ENCODE results near the gene RELT. TPM values are rescaled to one million over a fixed set of nuclear protein-coding genes. Genes with fewer than 3 reads are reported as not detected.
A peak's percentile ranks its signal among the peaks of the same experiment; 100 is the strongest.

Gene RELT
- total and polyA plus RNA-seq, 9 of the 15 experiments (the other 6 are each of a cell fraction or from before 2014, with no cell fraction given), result 1.1 to 20.2 (median 7.4) TPM

GRCh38 chr11:73376803-73377629 lies 817 bp downstream of the RELT start (continued):
- no peak for TF ChIP-seq ZNF512 (tag; IDR thresholded peaks at IDR 0.05)
- TF ChIP-seq TOE1 (IDR thresholded peaks at IDR 0.05; ENCODE audit: borderline replicate concordance), result peak; percentile 78
- no peak for TF ChIP-seq TOE1 (CRISPR knock-in tag; IDR thresholded peaks at IDR 0.05; ENCODE audit: borderline replicate concordance, low read depth)
- TF ChIP-seq KDM5B (IDR thresholded peaks at IDR 0.05; ENCODE audit: insufficient replicate concordance, low read depth, low read length), result peak; percentile 53
- peak; percentile 69; the same call in 1 of the 2 replicates for TF ChIP-seq TRIM25 (IDR thresholded peaks at IDR 0.05; ENCODE audit: borderline replicate concordance)
- no peak for TF ChIP-seq LCOR (CRISPR knock-in tag; IDR thresholded peaks at IDR 0.05)
- peak; percentile 37 for TF ChIP-seq BRD9 (IDR thresholded peaks at IDR 0.05; ENCODE audit: low read depth, partially characterized antibody)
- TF ChIP-seq CCNT2 (IDR thresholded peaks at IDR 0.05; ENCODE audit: borderline replicate concordance, extremely low read depth, insufficient read length, low read depth, low read length), result peak; percentile 24
- TF ChIP-seq ZNF707 (CRISPR knock-in tag; conservative IDR thresholded peaks at IDR 0.05), result no peak
- peak; percentile 90 for TF ChIP-seq BCOR (IDR thresholded peaks at IDR 0.05)
- TF ChIP-seq GATA2 (CRISPR knock-in tag; IDR thresholded peaks at IDR 0.05), result no peak
- TF ChIP-seq E2F4 (CRISPR knock-in tag; IDR thresholded peaks at IDR 0.05; ENCODE audit: low read depth), result 0 out of 2 replicates have a peak, but pooled peaks have one; percentile 13
- no peak for TF ChIP-seq ZNF134 (CRISPR knock-in tag; conservative IDR thresholded peaks at IDR 0.05)
- peak; percentile 43 to 66; a peak in 3 of 4 replicates for TF ChIP-seq RCOR1 (IDR thresholded peaks at IDR 0.05; ENCODE audit: borderline replicate concordance in 1 of 2, low read depth in 2 of 2, low read length in 2 of 2)
- no peak for TF ChIP-seq SIRT6 (IDR thresholded peaks at IDR 0.05; ENCODE audit: low read depth, low read length)
- TF ChIP-seq CCAR2 (IDR thresholded peaks at IDR 0.05; ENCODE audit: low read depth, low read length), result no peak
- TF ChIP-seq CTBP1 (IDR thresholded peaks at IDR 0.05; ENCODE audit: borderline replicate concordance), result peak; percentile 88
- peak; percentile 70 for TF ChIP-seq MAX (CRISPR knock-in tag; IDR thresholded peaks at IDR 0.05)
- TF ChIP-seq NKRF (IDR thresholded peaks at IDR 0.05; ENCODE audit: borderline replicate concordance), result peak; percentile 81
- peak in 1 of 2 experiments; percentile 17; a peak in 1 of 4 replicates for TF ChIP-seq MAZ (CRISPR knock-in tag; conservative IDR thresholded peaks at IDR 0.05 in 1 of 2, IDR thresholded peaks at IDR 0.05 in 1 of 2)

Data from K562 (cell line).